HepG2 (cell line): ENCODE measurements around the gene ABHD4. TPM values are rescaled to one million over a fixed set of nuclear protein-coding genes. Genes with fewer than 3 reads are reported as not detected.
A peak's percentile ranks its signal among the peaks of the same experiment; 100 is the strongest.

ENCODE experiments used
- ATAC-seq: fragments of 200-7000 bp; cut with Tn5 transposase; 3 replicates; pipeline ENCODE4 v1.9.1; 2020; ENCODE audit warnings: mild to moderate bottlenecking, moderate library complexity
- BruUV-seq: library from RNA; stranded (reverse); fragments of 400-500 nt; replicated peaks from 2 replicates; lab custom pipeline; 2021; lab: Mats Ljungman, UMichigan
- CTCF ChIA-PET: fragments of 300-600 bp; formaldehyde crosslinking; extraction: SDS; loops from one replicate; lab custom pipeline; 2021; ENCODE audit warnings: low total read pairs, inconsistent platforms, low intra/inter-chr PET ratio; lab: Yijun Ruan, JAX
- POLR2A ChIA-PET: fragments of 350-600 bp; sonication (Branson Sonifier 250); formaldehyde crosslinking; loops from one replicate; lab custom pipeline; 2020; ENCODE audit warnings: antibody characterized with exemption, inconsistent platforms; lab: Yijun Ruan, JAX
- DNase-seq: peaks from one replicate; pipeline ENCODE4 v3.0.0-alpha.2; 2015; ENCODE audit warnings: low spot score
- FAIRE-seq: peaks from 3 replicates; lab custom pipeline; 2011; peaks lifted over from hg19 to GRCh38; lab: Jason Lieb, UNC
- H2AFZ ChIP-seq: one replicate; pipeline ENCODE4 v1.6.1; 2011; ENCODE audit warnings: low read length, inconsistent platforms
- H3K27ac ChIP-seq: fragments of 300-600 bp; 3 replicates; pipeline ENCODE4 v1.8.0; 2011; ENCODE audit warnings: mixed run types, mild to moderate bottlenecking, mixed read lengths, low read length, inconsistent platforms; ENCODE audit not compliant: insufficient read depth; ENCODE audit errors: extremely low read length
- H3K27me3 ChIP-seq, 2 experiments: fragments of 200-600 bp in 1 of 2; 2 replicates in 1 of 2; 3 replicates in 1 of 2; pipeline versions ENCODE4 v1.6.0 to v1.8.0; 2011; ENCODE audit warnings: low read length in 2 of 2, mild to moderate bottlenecking in 2 of 2, moderate library complexity in 2 of 2, inconsistent platforms in 1 of 2; ENCODE audit not compliant: insufficient read depth in 2 of 2, control insufficient read depth in 1 of 2
- H3K36me3 ChIP-seq, 2 experiments: fragments of 200-600 bp in 1 of 2; replicated peaks in 1 of 2; 2 replicates in 1 of 2; 3 replicates in 1 of 2; pipeline versions ENCODE4 v1.5.1 to v1.8.0; 2011; ENCODE audit warnings: low read length in 2 of 2, inconsistent platforms in 1 of 2; ENCODE audit not compliant: insufficient read depth in 2 of 2, control insufficient read depth in 1 of 2
- H3K4me1 ChIP-seq: 2 replicates; pipeline ENCODE4 v1.5.1; 2012; ENCODE audit warnings: low read length, inconsistent platforms; ENCODE audit not compliant: insufficient read depth
- H3K4me2 ChIP-seq: 2 replicates; pipeline ENCODE4 v1.6.0; 2011; ENCODE audit warnings: low read depth, low read length, inconsistent platforms
- H3K4me3 ChIP-seq, 3 experiments: fragments of 200-600 bp in 1 of 3; sonication (generic), shearing (Covaris generic) in 1 of 3; replicated peaks in 1 of 3; 2 replicates each; pipeline ENCODE4 v1.5.1; 2011 to 2016; ENCODE audit warnings: low read length in 3 of 3, inconsistent platforms in 2 of 3, low read depth in 2 of 3, mild to moderate bottlenecking in 2 of 3, control low read depth in 1 of 3, mixed read lengths in 1 of 3; ENCODE audit not compliant: insufficient read depth in 1 of 3
- H3K79me2 ChIP-seq: one replicate; pipeline ENCODE4 v1.6.1; 2011; ENCODE audit warnings: low read length, inconsistent platforms; ENCODE audit not compliant: insufficient read depth
- H3K9ac ChIP-seq: 2 replicates; pipeline ENCODE4 v1.6.0; 2011; ENCODE audit warnings: mild to moderate bottlenecking, low read depth, low read length, inconsistent platforms; ENCODE audit not compliant: insufficient read depth
- H3K9me3 ChIP-seq: 2 replicates; pipeline ENCODE4 v1.5.1; 2012; ENCODE audit warnings: mild to moderate bottlenecking, low read length
- H4K20me1 ChIP-seq: 2 replicates; pipeline ENCODE4 v1.6.0; 2011; ENCODE audit warnings: inconsistent platforms, mild to moderate bottlenecking, low read length, moderate library complexity; ENCODE audit not compliant: insufficient read depth
- ATF6 ChIP-seq: sonication (generic); formaldehyde crosslinking; conservative IDR thresholded peaks from 2 replicates; pipeline ENCODE4 v1.4.0; 2020; ENCODE audit warnings: missing genetic modification reagents
- ESRRA ChIP-seq: sonication (generic); formaldehyde crosslinking; IDR thresholded peaks from 2 replicates; pipeline ENCODE4 v1.5.1; 2020; ENCODE audit warnings: mild to moderate bottlenecking, low read depth, missing genetic modification reagents
- FOXM1 ChIP-seq: sonication (generic); formaldehyde crosslinking; IDR thresholded peaks from 2 replicates; pipeline ENCODE4 v1.5.0; 2020; ENCODE audit warnings: missing genetic modification reagents
- HHEX ChIP-seq: IDR thresholded peaks from 2 replicates; pipeline ENCODE4 v1.6.1; 2016; ENCODE audit warnings: control low read depth
- JDP2 ChIP-seq: sonication (generic); formaldehyde crosslinking; IDR thresholded peaks from 2 replicates; pipeline ENCODE4 v1.8.1; 2022; ENCODE audit warnings: missing genetic modification reagents, borderline replicate concordance
- RFX3 ChIP-seq: IDR thresholded peaks from 2 replicates; pipeline ENCODE4 v1.6.1; 2016; ENCODE audit warnings: missing biosample characterization, missing genetic modification reagents
- SOX5 ChIP-seq: IDR thresholded peaks from 2 replicates; pipeline ENCODE4 v1.6.1; 2016; ENCODE audit warnings: borderline replicate concordance
- TCF12 ChIP-seq, 2 experiments: fragments of 450-650 bp in 1 of 2; sonication (generic) in 1 of 2; formaldehyde crosslinking in 1 of 2; IDR thresholded peaks; 2 replicates each; pipeline versions ENCODE4 v1.6.1 to v1.8.0; 2017 to 2022; ENCODE audit warnings: antibody characterized with exemption in 1 of 2, mild to moderate bottlenecking in 1 of 2, missing genetic modification reagents in 1 of 2, moderate library complexity in 1 of 2
- ZFP82 ChIP-seq: sonication (generic); formaldehyde crosslinking; IDR thresholded peaks from 2 replicates; pipeline ENCODE4 v1.5.1; 2020; ENCODE audit warnings: mild to moderate bottlenecking, missing genetic modification reagents, borderline replicate concordance
- ZNF10 ChIP-seq: sonication (generic); formaldehyde crosslinking; IDR thresholded peaks from 2 replicates; pipeline ENCODE4 v1.4.0; 2020; ENCODE audit warnings: mild to moderate bottlenecking, low read depth, missing genetic modification reagents, borderline replicate concordance
- ZNF260 ChIP-seq: sonication (generic); formaldehyde crosslinking; IDR thresholded peaks from 2 replicates; pipeline ENCODE4 v1.4.0; 2020; ENCODE audit warnings: missing genetic modification reagents, low read depth, mild to moderate bottlenecking, borderline replicate concordance
- ZNF383 ChIP-seq: sonication (generic); formaldehyde crosslinking; IDR thresholded peaks from 2 replicates; pipeline ENCODE4 v1.4.0; 2020; ENCODE audit warnings: missing genetic modification reagents, mild to moderate bottlenecking, borderline replicate concordance
- ZNF546 ChIP-seq: sonication (generic); formaldehyde crosslinking; conservative IDR thresholded peaks from 2 replicates; pipeline ENCODE4 v1.8.1; 2023; ENCODE audit warnings: mild to moderate bottlenecking, missing genetic modification reagents
- ZNF563 ChIP-seq: sonication (generic); formaldehyde crosslinking; IDR thresholded peaks from 2 replicates; pipeline ENCODE4 v1.8.0; 2022; ENCODE audit warnings: mild to moderate bottlenecking, moderate library complexity, missing genetic modification reagents
- ZNF672 ChIP-seq: sonication (generic); formaldehyde crosslinking; IDR thresholded peaks from 2 replicates; pipeline ENCODE4 v1.8.1; 2022; ENCODE audit warnings: missing genetic modification reagents
- WGBS: methylation state at CpG from one replicate; pipeline ENCODE4 v1.1.6; 2017; ENCODE audit warnings: low lambda C conversion rate; 5-methylcytosine and 5-hydroxymethylcytosine counted together
- in situ Hi-C: cut with HindIII; loops from 2 replicates; pipeline ENCODE4 v1.10.0; 2017; ENCODE audit warnings: low pct_unique_long_range_greater_than_20kb; ENCODE audit not compliant: extremely low pct_ligation_motif_present
- intact Hi-C: fragments of 100-400 bp; cut with micrococcal nuclease; formaldehyde crosslinking; loops from one replicate; pipeline ENCODE4 v1.10.0; 2022; ENCODE audit not compliant: unreplicated experiment
- polyA plus RNA-seq, 8 experiments: library from polyadenylated mRNA; depleted of rRNA in 3 of 8; stranded (reverse) in 7 of 8; unstranded in 1 of 8; fragments of >200 nt; fragmentation: Illumina TruSeq in 4 of 8; extraction: Trizol in 4 of 8; gene quantifications; 2 replicates each; pipeline versions ENCODE4 v1.2.1 to v1.2.3, GENCODE V29; 2011 to 2016; ENCODE audit warnings: low read depth in 4 of 8, missing spikeins in 1 of 8, mixed read lengths in 1 of 8; ENCODE audit not compliant: insufficient read depth in 1 of 8
- total RNA-seq, 5 experiments: library from RNA; depleted of rRNA; stranded (reverse); fragments of >200 nt; fragmentation: Illumina TruSeq; extraction: Trizol; gene quantifications; 2 replicates each; pipeline ENCODE4 v1.2.3, GENCODE V29; 2016; ENCODE audit warnings: low read depth in 1 of 5

ABHD4 gene
- total and polyA plus RNA-seq, 2 of the 13 experiments (the other 11 are each of a cell fraction or from before 2014, with no cell fraction given), result 16.1 to 47.5 TPM

- ATAC-seq (no peak), DNase-seq (no peak), FAIRE-seq (no peak)
- ChIA-PET POLR2A (interaction anchor here (1.4 kb wide), 1 partner anchor 59 kb away, joined by 5 read pairs; the partner anchor contains the start of gene DAD1), CTCF (interaction anchor here (7.3 kb wide), 1 partner anchor 92 kb away, joined by 175 read pairs; no protein-coding TSS in a partner anchor)
- BruUV-seq, result no TSS peak
- no peak overlapping the region for H3K4me2 ChIP-seq
- WGBS, result 5% methylated on average over 2 of the region's 2 CpGs
- H3K27ac ChIP-seq, result no peak overlapping the region
- no peak for TF ChIP-seq TCF12 (IDR thresholded peaks at IDR 0.05)
- no peak for TF ChIP-seq TCF12 (CRISPR knock-in tag; IDR thresholded peaks at IDR 0.05)
- 0 out of 2 replicates have a peak, but pooled peaks have one; percentile 12 for TF ChIP-seq HHEX
- in situ Hi-C loops, result no loop called here
- H2AFZ ChIP-seq, result no peak overlapping the region
- no peak overlapping the region for H3K9ac ChIP-seq
- no peaks in the 10 kb centered on the region for H4K20me1 ChIP-seq
- H3K79me2 ChIP-seq, result no peaks in the 10 kb centered on the region
- H3K4me3 ChIP-seq, result no peak overlapping the region
- intact Hi-C loops, result no loop called here
- H3K36me3 ChIP-seq, result no peaks in the 10 kb centered on the region
- H3K9me3 ChIP-seq, result no peaks in the 10 kb centered on the region
- peaks cover 9% of the 10 kb centered on the region for H3K4me1 ChIP-seq
- peaks cover 2 to 18% of the 10 kb centered on the region in 2 experiments; a peak in 3 of 5 replicates for H3K27me3 ChIP-seq
Observed at GRCh38 chr14:22648506-22648905, 50.4 kb downstream of the ABHD4 start.

- intact Hi-C loops (loop anchor here (10.0 kb wide), 1 partner anchor 265 kb away; no protein-coding TSS in a partner anchor), in situ Hi-C loops (loop anchor here (5.0 kb wide), 1 partner anchor 93 kb away; no protein-coding TSS in a partner anchor)
- ATAC-seq (no peak), FAIRE-seq (no peak), DNase-seq (no peak)
- Histone ChIP-seq H4K20me1 (no peaks in the 10 kb centered on the region), H3K79me2 (no peaks in the 10 kb centered on the region), H3K27me3 (peaks cover 2 to 30% of the 10 kb centered on the region in 2 experiments; a peak in 4 of 5 replicates), H3K4me3 (no peak overlapping the region), H3K4me2 (no peak overlapping the region), H3K9me3 (no peaks in the 10 kb centered on the region), H3K9ac (no peak overlapping the region), H3K27ac (no peak overlapping the region), H2AFZ (no peak overlapping the region), H3K4me1 (no peaks in the 10 kb centered on the region), H3K36me3 (no peaks in the 10 kb centered on the region)
- BruUV-seq, result no TSS peak
- POLR2A ChIA-PET, result no interaction called here
- CTCF ChIA-PET, result interaction anchor here (4.1 to 7.3 kb wide), 2 partner anchors 79 to 93 kb away, joined by 93 to 175 read pairs; no protein-coding TSS in a partner anchor
- WGBS, result 38% methylated on average over 7 of the region's 7 CpGs
- TF ChIP-seq ZNF260 (CRISPR knock-in tag) (no peak), ZNF383 (no peak), JDP2 (no peak), ESRRA (no peak), RFX3 (CRISPR knock-in tag) (no peak), ZNF563 (CRISPR knock-in tag) (no peak), ZNF10 (CRISPR knock-in tag) (no peak), ATF6 (no peak), ZFP82 (CRISPR knock-in tag) (no peak), ZNF546 (CRISPR knock-in tag) (no peak), FOXM1 (CRISPR knock-in tag) (no peak), ZNF672 (CRISPR knock-in tag) (no peak), SOX5 (no peak)
Observed at GRCh38 chr14:22650046-22650739, 52.1 kb downstream of the ABHD4 start.
